RWPE2 (cell line): ENCODE data around the gene MADD.

Source experiments
- ATAC-seq: fragments of 200-7000 bp; cut with Tn5 transposase; 3 replicates; pipeline ENCODE4 v1.9.1; 2021; ENCODE audit warnings: low read depth
- DNase-seq: peaks from one replicate; pipeline ENCODE4 v3.0.0-alpha.2; 2020; ENCODE audit warnings: low spot score
- H3K27ac ChIP-seq: fragments of 450-650 bp; 2 replicates; pipeline ENCODE4 v1.5.1; 2017; ENCODE audit warnings: mild to moderate bottlenecking; ENCODE audit not compliant: poor library complexity, severe bottlenecking
- H3K27me3 ChIP-seq: fragments of 250-450 bp; sonication (Bioruptor Pico); 2 replicates; pipeline ENCODE4 v1.5.1; 2021; ENCODE audit warnings: mild to moderate bottlenecking, moderate library complexity; ENCODE audit not compliant: insufficient read depth, poor library complexity, severe bottlenecking
- H3K36me3 ChIP-seq: fragments of 250-450 bp; sonication (Bioruptor Pico); 2 replicates; pipeline ENCODE4 v1.5.1; 2020; ENCODE audit warnings: low read depth, mild to moderate bottlenecking, moderate library complexity
- H3K4me1 ChIP-seq: fragments of 250-450 bp; sonication (Bioruptor Pico); 2 replicates; pipeline ENCODE4 v1.5.1; 2021; ENCODE audit warnings: mild to moderate bottlenecking, moderate library complexity; ENCODE audit not compliant: insufficient read depth, poor library complexity, severe bottlenecking
- H3K4me3 ChIP-seq: fragments of 250-450 bp; sonication (Bioruptor Pico); 2 replicates; pipeline ENCODE4 v1.5.1; 2021; ENCODE audit warnings: mild to moderate bottlenecking, moderate library complexity; ENCODE audit not compliant: severe bottlenecking
- H3K9me3 ChIP-seq: fragments of 250-450 bp; sonication (Bioruptor Pico); 2 replicates; pipeline ENCODE4 v1.5.1; 2021; ENCODE audit warnings: mild to moderate bottlenecking, moderate library complexity; ENCODE audit not compliant: severe bottlenecking
- TF ChIP-seq, protein P1 (sequence below): fragments of 450-650 bp; IDR thresholded peaks from one replicate; pipeline ENCODE4 v1.5.1; 2017; ENCODE audit warnings: mild to moderate bottlenecking, moderate library complexity; ENCODE audit not compliant: poor library complexity, severe bottlenecking

The MADD gene

DNA sequence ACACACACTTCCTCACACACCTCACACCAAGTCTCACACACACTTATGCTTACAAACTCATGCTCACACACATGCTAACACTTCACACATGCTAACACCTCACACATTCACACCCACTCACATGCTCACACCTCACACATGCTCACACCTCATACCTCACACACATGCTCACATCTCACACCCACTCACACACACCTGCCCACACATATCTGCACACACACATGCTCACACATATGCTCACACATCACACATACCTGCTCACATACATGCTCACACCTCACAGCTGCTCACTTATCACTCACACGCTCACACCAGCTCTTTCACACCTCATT, 87.0 kb downstream of the MADD start:
- Histone ChIP-seq H3K4me1 (no peaks in the 10 kb centered on the region), H3K36me3 (no peaks in the 10 kb centered on the region), H3K9me3 (no peaks in the 10 kb centered on the region), H3K4me3 (no peak overlapping the region), H3K27me3 (no peaks in the 10 kb centered on the region), H3K27ac (no peak overlapping the region)
- DNase-seq (no peak), ATAC-seq (no peak)
- TF ChIP-seq, protein P1, sequence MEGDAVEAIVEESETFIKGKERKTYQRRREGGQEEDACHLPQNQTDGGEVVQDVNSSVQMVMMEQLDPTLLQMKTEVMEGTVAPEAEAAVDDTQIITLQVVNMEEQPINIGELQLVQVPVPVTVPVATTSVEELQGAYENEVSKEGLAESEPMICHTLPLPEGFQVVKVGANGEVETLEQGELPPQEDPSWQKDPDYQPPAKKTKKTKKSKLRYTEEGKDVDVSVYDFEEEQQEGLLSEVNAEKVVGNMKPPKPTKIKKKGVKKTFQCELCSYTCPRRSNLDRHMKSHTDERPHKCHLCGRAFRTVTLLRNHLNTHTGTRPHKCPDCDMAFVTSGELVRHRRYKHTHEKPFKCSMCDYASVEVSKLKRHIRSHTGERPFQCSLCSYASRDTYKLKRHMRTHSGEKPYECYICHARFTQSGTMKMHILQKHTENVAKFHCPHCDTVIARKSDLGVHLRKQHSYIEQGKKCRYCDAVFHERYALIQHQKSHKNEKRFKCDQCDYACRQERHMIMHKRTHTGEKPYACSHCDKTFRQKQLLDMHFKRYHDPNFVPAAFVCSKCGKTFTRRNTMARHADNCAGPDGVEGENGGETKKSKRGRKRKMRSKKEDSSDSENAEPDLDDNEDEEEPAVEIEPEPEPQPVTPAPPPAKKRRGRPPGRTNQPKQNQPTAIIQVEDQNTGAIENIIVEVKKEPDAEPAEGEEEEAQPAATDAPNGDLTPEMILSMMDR, result no peak

DNA sequence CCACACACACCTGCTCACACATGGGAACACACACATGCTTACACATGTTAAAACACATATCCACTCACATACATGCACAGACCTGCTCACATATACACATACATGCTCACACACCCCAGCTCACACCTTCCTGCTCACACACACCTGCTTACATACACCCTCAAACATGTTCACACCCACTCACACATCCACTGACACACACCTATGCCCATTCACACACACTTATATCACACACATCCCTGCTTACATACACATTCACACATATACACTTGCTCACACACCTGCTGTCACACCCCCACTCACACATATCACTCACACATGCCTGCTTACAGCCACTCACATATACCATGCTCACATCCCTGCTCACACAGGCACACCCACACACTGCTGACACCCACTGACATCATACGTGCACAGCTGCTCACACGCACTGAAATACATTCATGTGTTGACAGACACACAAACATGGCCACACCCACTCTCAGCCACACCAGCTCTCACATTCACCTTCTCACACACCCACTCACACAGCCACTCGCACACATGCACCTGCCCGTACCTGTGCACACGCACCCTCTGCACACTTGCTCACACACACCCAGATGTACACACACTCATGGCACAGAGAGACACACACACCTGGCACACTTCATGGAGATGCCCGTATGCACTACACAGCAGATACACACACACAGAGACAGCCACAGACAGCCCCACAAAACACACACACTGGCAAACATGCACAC, 88.2 kb downstream of the MADD start:
- no peak for ATAC-seq
- DNase-seq, result no peak
- Histone ChIP-seq H3K9me3 (no peaks in the 10 kb centered on the region), H3K27ac (no peak overlapping the region), H3K36me3 (no peaks in the 10 kb centered on the region), H3K27me3 (no peaks in the 10 kb centered on the region), H3K4me1 (no peaks in the 10 kb centered on the region), H3K4me3 (no peak overlapping the region)
- TF ChIP-seq, protein P1, result no peak

GRCh38 chr11:47358731-47359051, 88.8 kb downstream of the MADD start:
- H3K36me3 ChIP-seq, result no peaks in the 10 kb centered on the region
- DNase-seq, result no peak
- H3K27ac ChIP-seq, result no peak overlapping the region

DNA sequence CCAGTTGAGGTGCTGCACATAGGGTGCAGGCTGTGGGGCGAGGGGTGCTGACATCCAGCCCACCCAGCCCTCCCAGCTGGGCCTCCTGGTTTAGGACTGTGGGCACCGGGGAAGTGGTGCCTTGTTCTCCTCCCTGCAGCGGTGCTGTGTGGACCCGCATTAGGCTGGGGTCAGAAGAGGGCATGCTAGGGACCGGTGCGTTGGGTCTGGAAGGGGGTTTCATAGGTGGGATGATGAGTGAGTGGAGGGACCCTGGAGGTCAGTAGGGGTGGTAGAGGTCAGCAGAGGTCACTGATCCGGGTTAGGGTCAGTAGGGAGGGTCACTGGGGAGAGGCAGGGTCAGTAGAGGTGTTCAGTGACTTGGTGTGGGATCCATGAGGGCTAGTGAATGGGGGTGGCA, 89.2 kb downstream of the MADD start:
- H3K9me3 ChIP-seq, result no peaks in the 10 kb centered on the region
- H3K27ac ChIP-seq, result no peak overlapping the region
- H3K36me3 ChIP-seq, result no peaks in the 10 kb centered on the region
- no peaks in the 10 kb centered on the region for H3K4me1 ChIP-seq
- ATAC-seq (no peak), DNase-seq (no peak)
- H3K4me3 ChIP-seq, result no peak overlapping the region
- TF ChIP-seq, protein P1, result no peak
- no peaks in the 10 kb centered on the region for H3K27me3 ChIP-seq

More at GRCh38 chr11:47358731-47359051, 88.8 kb downstream of the MADD start:
- Histone ChIP-seq H3K4me3 (no peak overlapping the region), H3K4me1 (no peaks in the 10 kb centered on the region), H3K9me3 (no peaks in the 10 kb centered on the region), H3K27me3 (no peaks in the 10 kb centered on the region)
- no peak for ATAC-seq
- TF ChIP-seq, protein P1, result no peak

GRCh38 chr11:47359586-47359985, 89.7 kb downstream of the MADD start:
- ATAC-seq (0 out of 3 replicates have a peak, but pooled peaks have one; percentile 23), DNase-seq (no peak)
- no peaks in the 10 kb centered on the region for H3K27me3 ChIP-seq
- TF ChIP-seq, protein P1, result no peak
- no peaks in the 10 kb centered on the region for H3K9me3 ChIP-seq
- no peaks in the 10 kb centered on the region for H3K36me3 ChIP-seq
- H3K27ac ChIP-seq, result no peak overlapping the region
- no peak overlapping the region for H3K4me3 ChIP-seq
- H3K4me1 ChIP-seq, result no peaks in the 10 kb centered on the region
